Right atrium auricular region (tissue), 2 donors: ENCODE data around the gene DLEU7. TPM values are rescaled to one million over a fixed set of nuclear protein-coding genes. Genes with fewer than 3 reads are reported as not detected.

Experiments
- DNase-seq: peaks from one replicate; pipeline ENCODE4 v3.0.0-alpha.2; 2019; ENCODE audit warnings: low spot score
- H3K27ac ChIP-seq, 2 donors: fragments of 200-600 bp; sonication (generic); 1 replicate in 1 of 2; 2 replicates in 1 of 2; pipeline ENCODE4 v1.5.1; 2016 to 2019
- H3K27me3 ChIP-seq, 2 donors: fragments of 200-600 bp; sonication (generic); one replicate each; pipeline versions ENCODE4 v1.5.1 to v1.6.0; 2017 to 2019
- H3K36me3 ChIP-seq: fragments of 200-600 bp; sonication (generic); one replicate; pipeline ENCODE4 v1.5.1; 2016
- H3K4me1 ChIP-seq, 2 donors: fragments of 200-600 bp; sonication (generic); one replicate each; pipeline versions ENCODE4 v1.5.1 to v1.6.0; 2017 to 2019
- H3K4me3 ChIP-seq, 2 donors: fragments of 200-600 bp; sonication (generic); 1 replicate in 1 of 2; 2 replicates in 1 of 2; pipeline ENCODE4 v1.5.1; 2017 to 2019; ENCODE audit warnings: mild to moderate bottlenecking in 1 of 2, moderate library complexity in 1 of 2
- H3K9me3 ChIP-seq, 2 donors: fragments of 200-600 bp; sonication (generic); one replicate each; pipeline ENCODE4 v1.5.1; 2019
- total RNA-seq, 2 donors: library from RNA; depleted of rRNA; stranded (reverse); fragments of >200 nt; gene quantifications; one replicate each; pipeline ENCODE4 v1.1.0, GENCODE V29; 2016
- TF ChIP-seq, protein P1 (sequence below), 2 donors: fragments of 200-600 bp; sonication (generic); IDR thresholded peaks; one replicate each; pipeline ENCODE4 v1.5.1; 2019; ENCODE audit warnings: antibody characterized with exemption in 2 of 2

DLEU7 gene
- total RNA-seq, 2 donors from 2014 or later, result 0.31 TPM; not detected in 1

- no peak for DNase-seq
- Histone ChIP-seq H3K4me1 (peaks cover 0 to 14% of the 10 kb centered on the region in 2 donors), H3K27me3 (no peaks in the 10 kb centered on the region), H3K36me3 (no peaks in the 10 kb centered on the region), H3K9me3 (no peaks in the 10 kb centered on the region), H3K27ac (no peak overlapping the region), H3K4me3 (no peak overlapping the region)
- TF ChIP-seq, protein P1, sequence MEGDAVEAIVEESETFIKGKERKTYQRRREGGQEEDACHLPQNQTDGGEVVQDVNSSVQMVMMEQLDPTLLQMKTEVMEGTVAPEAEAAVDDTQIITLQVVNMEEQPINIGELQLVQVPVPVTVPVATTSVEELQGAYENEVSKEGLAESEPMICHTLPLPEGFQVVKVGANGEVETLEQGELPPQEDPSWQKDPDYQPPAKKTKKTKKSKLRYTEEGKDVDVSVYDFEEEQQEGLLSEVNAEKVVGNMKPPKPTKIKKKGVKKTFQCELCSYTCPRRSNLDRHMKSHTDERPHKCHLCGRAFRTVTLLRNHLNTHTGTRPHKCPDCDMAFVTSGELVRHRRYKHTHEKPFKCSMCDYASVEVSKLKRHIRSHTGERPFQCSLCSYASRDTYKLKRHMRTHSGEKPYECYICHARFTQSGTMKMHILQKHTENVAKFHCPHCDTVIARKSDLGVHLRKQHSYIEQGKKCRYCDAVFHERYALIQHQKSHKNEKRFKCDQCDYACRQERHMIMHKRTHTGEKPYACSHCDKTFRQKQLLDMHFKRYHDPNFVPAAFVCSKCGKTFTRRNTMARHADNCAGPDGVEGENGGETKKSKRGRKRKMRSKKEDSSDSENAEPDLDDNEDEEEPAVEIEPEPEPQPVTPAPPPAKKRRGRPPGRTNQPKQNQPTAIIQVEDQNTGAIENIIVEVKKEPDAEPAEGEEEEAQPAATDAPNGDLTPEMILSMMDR (IDR thresholded peaks at IDR 0.05), result no peak
Observed at GRCh38 chr13:50798923-50799322, 44.6 kb downstream of the DLEU7 start.

- TF ChIP-seq, protein P1 (IDR thresholded peaks at IDR 0.05), result no peak
- no peak overlapping the region for H3K27ac ChIP-seq
- H3K27me3 ChIP-seq, result no peaks in the 10 kb centered on the region
Observed at GRCh38 chr13:50797091-50797490, 46.4 kb downstream of the DLEU7 start.

GRCh38 chr13:50796463-50796862 lies 47.0 kb downstream of the DLEU7 start:
- Histone ChIP-seq H3K4me1 (peaks cover 0 to 14% of the 10 kb centered on the region in 2 donors), H3K27ac (no peak overlapping the region), H3K36me3 (no peaks in the 10 kb centered on the region), H3K27me3 (no peaks in the 10 kb centered on the region), H3K9me3 (no peaks in the 10 kb centered on the region), H3K4me3 (no peak overlapping the region)
- TF ChIP-seq, protein P1 (IDR thresholded peaks at IDR 0.05), result no peak
- no peak for DNase-seq

More at GRCh38 chr13:50797091-50797490, 46.4 kb downstream of the DLEU7 start:
- Histone ChIP-seq H3K4me1 (peaks cover 0 to 14% of the 10 kb centered on the region in 2 donors), H3K36me3 (no peaks in the 10 kb centered on the region), H3K4me3 (no peak overlapping the region), H3K9me3 (no peaks in the 10 kb centered on the region)
- DNase-seq, result no peak

DNA sequence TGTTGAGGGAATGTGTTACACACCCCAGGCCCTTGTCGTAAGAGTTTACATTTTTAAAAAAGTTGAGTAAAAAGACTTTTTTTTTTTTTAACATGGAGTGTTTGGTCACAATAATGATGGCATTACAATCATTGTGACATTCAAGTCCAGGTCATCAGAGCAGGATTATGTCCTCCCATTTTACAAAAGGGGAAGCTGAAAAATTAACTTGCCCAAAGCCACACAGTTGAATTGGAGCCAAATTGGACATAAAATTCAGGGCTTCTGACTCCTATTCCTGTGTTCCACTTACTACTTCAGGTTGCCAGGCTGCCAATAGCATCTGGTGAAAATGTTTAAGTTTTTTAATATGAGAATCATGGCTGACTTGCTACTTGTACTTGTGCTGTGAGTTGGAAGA lies 49.3 kb downstream of the DLEU7 start:
- TF ChIP-seq, protein P1 (IDR thresholded peaks at IDR 0.05), result no peak
- no peak for DNase-seq

DNA sequence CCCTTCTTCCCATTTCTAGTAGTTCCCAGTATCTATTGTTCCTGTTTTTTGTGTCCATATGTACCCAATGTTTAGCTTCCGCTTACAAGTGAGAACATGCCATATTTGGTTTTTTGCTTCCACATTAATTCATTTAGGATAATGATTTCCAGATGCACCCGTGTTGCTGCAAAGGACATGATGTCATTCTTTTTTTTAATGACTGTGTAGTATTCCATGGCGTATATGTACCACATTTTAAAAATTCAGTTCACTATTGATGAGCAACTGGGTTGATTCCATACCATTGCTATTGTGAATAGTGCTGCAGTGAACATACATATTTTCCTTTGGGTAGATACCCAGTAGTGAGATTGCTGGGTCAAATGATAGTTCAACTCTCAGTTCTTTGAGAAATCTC lies 50.5 kb downstream of the DLEU7 start:
- Histone ChIP-seq H3K27ac (no peak overlapping the region), H3K36me3 (no peaks in the 10 kb centered on the region), H3K4me3 (no peak overlapping the region), H3K27me3 (no peaks in the 10 kb centered on the region), H3K4me1 (no peaks in the 10 kb centered on the region), H3K9me3 (no peaks in the 10 kb centered on the region)
- TF ChIP-seq, protein P1 (IDR thresholded peaks at IDR 0.05), result no peak
- no peak for DNase-seq

More for the DNA sequence above, 49.3 kb downstream of the DLEU7 start:
- Histone ChIP-seq H3K36me3 (no peaks in the 10 kb centered on the region), H3K27me3 (no peaks in the 10 kb centered on the region), H3K27ac (no peak overlapping the region), H3K4me3 (no peak overlapping the region), H3K4me1 (no peaks in the 10 kb centered on the region), H3K9me3 (no peaks in the 10 kb centered on the region)

GRCh38 chr13:50788551-50789210 lies 54.8 kb downstream of the DLEU7 start:
- Histone ChIP-seq H3K9me3 (no peaks in the 10 kb centered on the region), H3K27me3 (no peaks in the 10 kb centered on the region), H3K36me3 (no peaks in the 10 kb centered on the region), H3K4me1 (no peaks in the 10 kb centered on the region), H3K4me3 (no peak overlapping the region), H3K27ac (no peak overlapping the region)
- TF ChIP-seq, protein P1 (IDR thresholded peaks at IDR 0.05), result no peak
- DNase-seq, result no peak
